Measurements from ENCODE around the gene SEMA6D.

The SEMA6D gene

DNA sequence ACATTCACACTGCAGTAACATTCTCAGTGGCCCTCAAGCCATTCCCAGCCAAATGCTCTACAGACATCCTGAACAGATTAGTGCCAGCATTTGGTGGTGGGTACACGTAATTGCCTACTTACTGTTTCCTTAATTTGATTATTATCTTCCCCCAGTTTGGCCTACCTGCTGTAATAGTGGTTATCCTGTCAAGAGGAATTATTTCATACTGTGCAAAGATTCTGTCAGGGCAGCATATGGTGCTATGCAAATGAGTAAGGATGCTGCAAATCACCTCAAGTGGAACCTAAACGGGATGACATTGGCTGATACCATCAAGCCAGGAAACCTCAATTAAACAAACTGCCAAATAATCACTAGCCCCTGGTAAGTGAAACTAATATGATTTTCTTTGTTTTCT lies 88.7 kb downstream of the SEMA6D start:
- no peak overlapping the region for H3K27ac ChIP-seq
- TF ChIP-seq, protein P1, sequence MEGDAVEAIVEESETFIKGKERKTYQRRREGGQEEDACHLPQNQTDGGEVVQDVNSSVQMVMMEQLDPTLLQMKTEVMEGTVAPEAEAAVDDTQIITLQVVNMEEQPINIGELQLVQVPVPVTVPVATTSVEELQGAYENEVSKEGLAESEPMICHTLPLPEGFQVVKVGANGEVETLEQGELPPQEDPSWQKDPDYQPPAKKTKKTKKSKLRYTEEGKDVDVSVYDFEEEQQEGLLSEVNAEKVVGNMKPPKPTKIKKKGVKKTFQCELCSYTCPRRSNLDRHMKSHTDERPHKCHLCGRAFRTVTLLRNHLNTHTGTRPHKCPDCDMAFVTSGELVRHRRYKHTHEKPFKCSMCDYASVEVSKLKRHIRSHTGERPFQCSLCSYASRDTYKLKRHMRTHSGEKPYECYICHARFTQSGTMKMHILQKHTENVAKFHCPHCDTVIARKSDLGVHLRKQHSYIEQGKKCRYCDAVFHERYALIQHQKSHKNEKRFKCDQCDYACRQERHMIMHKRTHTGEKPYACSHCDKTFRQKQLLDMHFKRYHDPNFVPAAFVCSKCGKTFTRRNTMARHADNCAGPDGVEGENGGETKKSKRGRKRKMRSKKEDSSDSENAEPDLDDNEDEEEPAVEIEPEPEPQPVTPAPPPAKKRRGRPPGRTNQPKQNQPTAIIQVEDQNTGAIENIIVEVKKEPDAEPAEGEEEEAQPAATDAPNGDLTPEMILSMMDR (conservative IDR thresholded peaks at IDR 0.05): no peak
- TF ChIP-seq ZFX (IDR thresholded peaks at IDR 0.05): no peak

GRCh38 chr15:47811172-47811571 lies 93.9 kb downstream of the SEMA6D start:
- H3K27ac ChIP-seq: no peak overlapping the region
- no peak for TF ChIP-seq ZFX (IDR thresholded peaks at IDR 0.05)
- TF ChIP-seq, protein P1 (conservative IDR thresholded peaks at IDR 0.05): no peak

- TF ChIP-seq, protein P1 (conservative IDR thresholded peaks at IDR 0.05): no peak
- H3K27ac ChIP-seq: no peak overlapping the region
Measured at GRCh38 chr15:47812470-47812999, 95.2 kb downstream of the SEMA6D start.

DNA sequence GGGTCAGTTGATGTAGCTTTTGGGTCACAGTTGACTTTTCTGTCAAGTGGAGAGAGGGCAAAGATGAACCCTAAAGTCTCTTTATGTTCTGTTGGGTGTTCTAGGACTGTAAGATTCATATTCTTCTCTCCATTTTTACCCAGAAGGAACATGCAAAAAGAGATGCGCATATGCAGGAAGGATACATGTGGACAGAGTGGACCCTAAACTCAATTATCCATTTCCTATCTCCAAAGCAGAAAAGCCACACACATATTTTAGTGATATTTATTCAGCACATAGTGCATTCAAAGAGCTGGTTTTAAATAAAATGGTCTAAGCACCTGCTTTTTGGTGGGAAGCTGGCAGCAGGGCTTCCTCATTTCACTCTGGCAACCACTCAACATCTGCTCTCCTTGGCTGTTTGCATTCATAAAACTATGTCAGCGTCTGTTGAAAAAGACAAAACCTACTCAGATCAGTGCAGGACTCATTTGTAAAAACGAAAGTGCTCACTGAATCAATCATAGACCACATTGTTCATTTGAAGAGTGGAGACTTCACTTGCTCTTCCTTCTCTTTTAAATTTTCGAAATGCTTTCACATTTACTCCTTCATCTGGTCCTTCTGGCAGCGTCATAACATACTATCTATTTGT lies 96.6 kb downstream of the SEMA6D start:
- TF ChIP-seq, protein P1 (conservative IDR thresholded peaks at IDR 0.05): no peak
- no peak for TF ChIP-seq ZFX (IDR thresholded peaks at IDR 0.05)
- no peak overlapping the region for H3K27ac ChIP-seq

GRCh38 chr15:47814620-47815019 lies 97.3 kb downstream of the SEMA6D start:
- TF ChIP-seq ZFX (IDR thresholded peaks at IDR 0.05): no peak
- TF ChIP-seq, protein P1 (conservative IDR thresholded peaks at IDR 0.05): no peak
- no peak overlapping the region for H3K27ac ChIP-seq

GRCh38 chr15:47817969-47818548 lies 100.8 kb downstream of the SEMA6D start:
- no peak; the same call in 1 of the 2 replicates for TF ChIP-seq ZFX (IDR thresholded peaks at IDR 0.05)
- TF ChIP-seq, protein P1 (conservative IDR thresholded peaks at IDR 0.05): no peak
- no peak overlapping the region for H3K27ac ChIP-seq

- TF ChIP-seq, protein P1 (conservative IDR thresholded peaks at IDR 0.05): no peak
- no peak for TF ChIP-seq ZFX (IDR thresholded peaks at IDR 0.05)
- H3K27ac ChIP-seq: no peak overlapping the region
Measured at GRCh38 chr15:47819158-47819557, 101.9 kb downstream of the SEMA6D start.

All from C4-2B (cell line).